Glutamatergic neuron (in vitro differentiated cells): Measurements from ENCODE around the gene GAL3ST1. TPM values are rescaled to one million over a fixed set of nuclear protein-coding genes. Genes with fewer than 3 reads are reported as not detected.

ENCODE experiments used
- DNase-seq: peaks from one replicate; pipeline ENCODE4 v3.0.0; 2022
- H3K27ac Mint-ChIP-seq: one replicate; pipeline ENCODE4 v1.8.0; 2020; ENCODE audit warnings: mild to moderate bottlenecking, mixed read lengths, inconsistent platforms; ENCODE audit not compliant: unreplicated experiment
- H3K27me3 Mint-ChIP-seq: one replicate; pipeline ENCODE4 v1.8.0; 2020; ENCODE audit warnings: mild to moderate bottlenecking, moderate library complexity, mixed read lengths, inconsistent platforms; ENCODE audit not compliant: unreplicated experiment
- H3K36me3 Mint-ChIP-seq: one replicate; pipeline ENCODE4 v1.8.0; 2020; ENCODE audit warnings: mild to moderate bottlenecking, mixed read lengths, inconsistent platforms; ENCODE audit not compliant: unreplicated experiment
- H3K4me1 Mint-ChIP-seq: one replicate; pipeline ENCODE4 v1.8.0; 2020; ENCODE audit warnings: mild to moderate bottlenecking, low read depth, mixed read lengths, inconsistent platforms; ENCODE audit not compliant: unreplicated experiment
- H3K4me3 Mint-ChIP-seq: one replicate; pipeline ENCODE4 v1.8.0; 2020; ENCODE audit warnings: mild to moderate bottlenecking, mixed read lengths, inconsistent platforms; ENCODE audit not compliant: unreplicated experiment
- H3K9me3 Mint-ChIP-seq: one replicate; pipeline ENCODE4 v1.8.0; 2020; ENCODE audit warnings: mild to moderate bottlenecking, moderate library complexity, mixed read lengths, inconsistent platforms; ENCODE audit not compliant: unreplicated experiment
- total RNA-seq: library from RNA; stranded (reverse); fragmentation: NEBNext Ultra II Directional; extraction: Animal tissue kit (Norgen Biotek cat#: 25700); gene quantifications from one replicate; pipeline ENCODE4 v1.2.1, GENCODE V29; 2021; ENCODE audit not compliant: unreplicated experiment
- TF ChIP-seq, protein P1 (sequence below): fragments of 200-600 bp; sonication (generic); IDR thresholded peaks from one replicate; pipeline ENCODE4 v1.5.0; 2021; ENCODE audit not compliant: partially characterized antibody, unreplicated experiment

GAL3ST1 gene
- total RNA-seq, 1 donor from 2014 or later: 1.8 TPM

DNA sequence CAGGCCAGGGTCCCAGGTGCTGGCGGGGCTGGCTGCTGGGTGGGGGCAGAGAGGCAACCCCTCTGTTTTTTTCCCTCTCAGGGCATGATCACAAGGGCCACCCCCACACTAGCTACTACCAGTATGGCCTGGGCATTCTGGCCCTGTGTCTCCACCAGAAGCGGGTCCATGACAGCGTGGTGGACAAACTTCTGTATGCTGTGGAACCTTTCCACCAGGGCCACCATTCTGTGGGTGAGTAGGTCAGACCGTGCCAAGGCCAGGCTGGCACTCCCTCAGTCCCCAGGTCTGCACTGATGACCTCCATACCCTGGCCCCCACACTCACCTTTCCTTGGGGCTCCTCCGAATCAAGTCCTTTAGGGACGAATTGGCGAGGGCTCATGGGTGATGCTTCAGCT, 39.8 kb upstream of the GAL3ST1 start:
- Mint-ChIP-seq H3K9me3 (no peaks in the 10 kb centered on the region), H3K4me1 (no peaks in the 10 kb centered on the region), H3K27me3 (no peaks in the 10 kb centered on the region), H3K27ac (no peak overlapping the region), H3K36me3 (peaks cover 5% of the 10 kb centered on the region), H3K4me3 (no peak overlapping the region)
- TF ChIP-seq, protein P1, sequence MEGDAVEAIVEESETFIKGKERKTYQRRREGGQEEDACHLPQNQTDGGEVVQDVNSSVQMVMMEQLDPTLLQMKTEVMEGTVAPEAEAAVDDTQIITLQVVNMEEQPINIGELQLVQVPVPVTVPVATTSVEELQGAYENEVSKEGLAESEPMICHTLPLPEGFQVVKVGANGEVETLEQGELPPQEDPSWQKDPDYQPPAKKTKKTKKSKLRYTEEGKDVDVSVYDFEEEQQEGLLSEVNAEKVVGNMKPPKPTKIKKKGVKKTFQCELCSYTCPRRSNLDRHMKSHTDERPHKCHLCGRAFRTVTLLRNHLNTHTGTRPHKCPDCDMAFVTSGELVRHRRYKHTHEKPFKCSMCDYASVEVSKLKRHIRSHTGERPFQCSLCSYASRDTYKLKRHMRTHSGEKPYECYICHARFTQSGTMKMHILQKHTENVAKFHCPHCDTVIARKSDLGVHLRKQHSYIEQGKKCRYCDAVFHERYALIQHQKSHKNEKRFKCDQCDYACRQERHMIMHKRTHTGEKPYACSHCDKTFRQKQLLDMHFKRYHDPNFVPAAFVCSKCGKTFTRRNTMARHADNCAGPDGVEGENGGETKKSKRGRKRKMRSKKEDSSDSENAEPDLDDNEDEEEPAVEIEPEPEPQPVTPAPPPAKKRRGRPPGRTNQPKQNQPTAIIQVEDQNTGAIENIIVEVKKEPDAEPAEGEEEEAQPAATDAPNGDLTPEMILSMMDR: no peak
- no peak for DNase-seq

DNA sequence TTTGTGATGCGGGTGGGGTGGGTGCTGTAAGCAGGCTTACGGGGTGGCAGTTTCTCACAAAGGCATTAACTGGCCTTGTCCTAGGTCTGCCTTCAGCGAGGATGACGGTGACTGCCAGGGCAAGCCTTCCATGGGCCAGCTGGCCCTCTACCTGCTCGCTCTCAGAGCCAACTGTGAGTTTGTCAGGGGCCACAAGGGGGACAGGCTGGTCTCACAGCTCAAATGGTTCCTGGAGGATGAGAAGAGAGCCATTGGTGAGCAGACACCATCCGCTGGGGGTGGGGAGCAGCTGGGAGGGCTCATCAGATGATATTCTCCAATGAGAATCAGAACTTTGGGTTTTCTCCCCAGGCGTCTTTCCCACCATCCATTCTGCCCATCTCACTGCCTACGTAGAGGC, 38.3 kb upstream of the GAL3ST1 start:
- Mint-ChIP-seq H3K27me3 (no peaks in the 10 kb centered on the region), H3K9me3 (no peaks in the 10 kb centered on the region), H3K36me3 (peaks cover 5% of the 10 kb centered on the region), H3K4me1 (no peaks in the 10 kb centered on the region), H3K27ac (no peak overlapping the region), H3K4me3 (no peak overlapping the region)
- DNase-seq: no peak
- TF ChIP-seq, protein P1: no peak

DNA sequence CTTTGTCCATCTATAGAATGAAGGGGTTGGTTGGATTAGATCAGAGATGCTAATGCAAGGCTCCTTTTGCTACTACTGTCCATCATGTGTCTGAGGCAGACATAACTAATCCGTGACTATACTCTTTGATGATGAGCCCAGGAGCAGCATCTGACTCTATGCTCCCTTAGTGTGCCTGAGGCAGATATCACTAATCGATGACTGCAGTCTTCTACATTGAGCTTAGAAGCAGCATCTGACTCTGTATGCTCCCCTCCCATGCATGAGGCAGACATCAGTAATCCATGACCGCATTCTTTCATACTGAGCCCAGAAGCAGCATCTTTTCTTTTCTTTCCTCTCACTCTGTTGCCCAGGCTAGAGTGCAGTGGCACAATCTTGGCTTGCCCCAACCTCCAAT, 36.7 kb upstream of the GAL3ST1 start:
- Mint-ChIP-seq H3K27ac (no peak overlapping the region), H3K4me1 (peaks cover 8% of the 10 kb centered on the region), H3K9me3 (peaks cover 3% of the 10 kb centered on the region), H3K36me3 (peaks cover 5% of the 10 kb centered on the region), H3K27me3 (no peaks in the 10 kb centered on the region), H3K4me3 (no peak overlapping the region)
- TF ChIP-seq, protein P1: no peak
- no peak for DNase-seq

DNA sequence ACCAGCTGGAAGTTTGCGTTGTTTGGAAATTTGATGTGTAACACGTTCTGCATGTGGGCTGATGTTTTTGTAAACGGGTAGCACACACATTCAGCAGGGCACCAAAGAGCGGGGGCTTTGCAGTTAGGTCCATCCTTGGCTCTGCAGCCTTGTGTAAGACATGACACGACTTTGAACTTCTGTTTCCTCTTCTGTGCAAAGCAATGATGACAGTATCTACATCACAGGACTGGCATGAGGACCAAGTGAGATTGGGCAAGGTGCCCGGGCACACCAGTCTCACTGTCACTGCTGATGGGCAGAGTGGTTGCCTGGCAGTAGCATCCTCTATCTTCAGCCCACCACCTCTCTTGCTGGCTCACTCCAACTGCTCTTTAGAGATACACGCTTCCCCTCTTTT, 35.8 kb upstream of the GAL3ST1 start:
- no peak overlapping the region for H3K4me3 Mint-ChIP-seq
- no peaks in the 10 kb centered on the region for H3K27me3 Mint-ChIP-seq
- H3K27ac Mint-ChIP-seq: peak overlapping the region; percentile 26
- no peak for DNase-seq
- peaks cover 8% of the 10 kb centered on the region for H3K4me1 Mint-ChIP-seq
- H3K36me3 Mint-ChIP-seq: no peaks in the 10 kb centered on the region
- TF ChIP-seq, protein P1: no peak
- H3K9me3 Mint-ChIP-seq: peaks cover 3% of the 10 kb centered on the region

DNA sequence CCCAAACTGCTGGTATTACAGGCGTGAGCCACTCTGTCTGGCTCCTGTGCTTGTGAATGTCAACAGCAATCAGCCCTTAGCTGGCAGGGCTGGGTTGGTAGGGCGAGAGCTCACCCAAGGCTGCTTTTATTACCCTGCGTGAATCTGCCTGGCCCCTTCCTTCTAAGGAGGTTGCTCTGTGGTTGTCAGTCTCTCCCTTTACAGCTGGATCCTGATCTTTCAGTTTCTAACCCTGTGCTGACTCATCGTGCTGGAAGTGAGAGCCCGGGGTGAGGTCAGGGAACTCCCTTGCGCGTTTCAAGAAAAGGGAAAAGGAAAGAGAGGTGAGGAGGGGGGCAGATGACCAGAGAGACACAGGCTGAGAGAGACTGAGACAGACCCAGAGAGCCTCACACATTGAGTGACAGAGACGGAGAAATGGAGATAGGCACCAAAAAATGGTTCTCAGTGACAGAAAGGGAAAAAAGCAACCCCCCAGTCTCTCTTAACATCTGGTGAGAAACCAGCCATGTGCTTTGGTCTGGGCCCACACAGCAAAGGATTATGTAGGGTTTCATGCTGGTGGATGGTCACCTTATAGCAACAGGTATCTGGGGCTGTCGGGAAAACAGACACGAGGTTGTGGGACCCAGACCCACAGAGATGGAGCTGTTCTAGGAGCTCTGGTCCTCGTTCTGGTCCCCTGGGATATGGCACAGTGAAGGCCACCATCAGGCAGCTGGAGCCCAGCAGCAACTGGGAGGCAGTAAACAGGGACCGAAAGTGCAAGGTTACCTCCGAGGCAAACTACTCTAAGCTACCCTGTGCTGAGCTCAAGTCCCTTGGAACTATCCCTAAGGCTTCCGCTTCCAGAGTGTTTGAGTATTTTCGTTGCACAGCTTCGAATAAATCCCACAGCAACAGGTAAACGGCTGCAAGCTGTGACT, 35.1 kb upstream of the GAL3ST1 start:
- H3K27ac Mint-ChIP-seq: no peak overlapping the region
- H3K9me3 Mint-ChIP-seq: peaks cover 3% of the 10 kb centered on the region
- peaks cover 2% of the 10 kb centered on the region for H3K27me3 Mint-ChIP-seq
- DNase-seq: no peak
- peaks cover 8% of the 10 kb centered on the region for H3K4me1 Mint-ChIP-seq
- TF ChIP-seq, protein P1: no peak
- no peaks in the 10 kb centered on the region for H3K36me3 Mint-ChIP-seq
- H3K4me3 Mint-ChIP-seq: peak overlapping the region; percentile 8
